Measurements from ENCODE around the gene SATB2. TPM values are rescaled to one million over a fixed set of nuclear protein-coding genes. Genes with fewer than 3 reads are reported as not detected.

The SATB2 gene
- total RNA-seq = 1.2 and 3.1 TPM in 2 replicates

GRCh38 chr2:199457147-199458008 lies at the start of gene SATB2:
TSS of gene SATB2 (minus strand) at chr2:199457939. CDS start at chr2:199456037, 1,902 bp downstream.

